Mucosa of rectum (tissue), 2 donors: ENCODE data around the gene EDDM3A.
"Not testable (repeated sequence)": the region's sequence is repeated elsewhere in the genome, so short reads cannot be mapped to it uniquely, and the experiment has no call there.

ENCODE experiments used
- H3K27ac ChIP-seq, 2 donors: one replicate each; pipeline ENCODE4 v1.7.0; 2013; ENCODE audit warnings: inconsistent platforms in 2 of 2, low read depth in 2 of 2, low read length in 2 of 2
- H3K27me3 ChIP-seq, 2 donors: one replicate each; pipeline ENCODE4 v1.7.0; 2013; ENCODE audit warnings: low read length in 2 of 2; ENCODE audit not compliant: control insufficient read depth in 2 of 2, insufficient read depth in 2 of 2
- H3K36me3 ChIP-seq, 2 donors: one replicate each; pipeline ENCODE4 v1.7.0; 2013; ENCODE audit warnings: low read length in 2 of 2; ENCODE audit not compliant: control insufficient read depth in 2 of 2, insufficient read depth in 2 of 2
- H3K4me1 ChIP-seq, 2 donors: one replicate each; pipeline ENCODE4 v1.7.0; 2013; ENCODE audit warnings: low read length in 2 of 2, mild to moderate bottlenecking in 1 of 2; ENCODE audit not compliant: control insufficient read depth in 2 of 2, insufficient read depth in 2 of 2
- H3K4me3 ChIP-seq, 2 donors: one replicate each; pipeline ENCODE4 v1.7.0; 2013; ENCODE audit warnings: low read length in 2 of 2
- H3K9ac ChIP-seq, 2 donors: one replicate each; pipeline ENCODE4 v1.7.0; 2013; ENCODE audit warnings: low read length in 2 of 2, low read depth in 1 of 2, mild to moderate bottlenecking in 1 of 2
- H3K9me3 ChIP-seq, 2 donors: one replicate each; pipeline ENCODE4 v1.7.0; 2013; ENCODE audit warnings: low read length in 2 of 2; ENCODE audit not compliant: control insufficient read depth in 2 of 2
- donor health status: healthy.
- donor health status: Normal muscosa, but diverticular disease.

Gene EDDM3A

GRCh38 chr14:20745571-20746358, at the start of gene EDDM3A:
Gene EDDM3A, plus strand, starts transcription at chr14:20745887. Its CDS starts 1,694 bp downstream, at chr14:20747581.
- H3K27ac ChIP-seq: no peak within 1 kb of the TSS
- H3K4me3 ChIP-seq: no peak within 1 kb of the TSS
- H3K4me1 ChIP-seq: peaks cover 0 to 6% of the 10 kb centered on the region in 2 donors
- H3K9me3 ChIP-seq: no peaks in the 10 kb centered on the region
- H3K27me3 ChIP-seq: no peaks in the 10 kb centered on the region
- no peaks in the 10 kb centered on the region for H3K36me3 ChIP-seq
- H3K9ac ChIP-seq: no peak within 1 kb of the TSS

GRCh38 chr14:20696764-20697163, 48.9 kb upstream of the EDDM3A start:
- peaks cover under 1 to 3% of the 10 kb centered on the region in 2 donors for H3K4me1 ChIP-seq
- no peak overlapping the region for H3K9ac ChIP-seq
- peaks cover 14 to 17% of the 10 kb centered on the region in 2 donors for H3K36me3 ChIP-seq
- no peak overlapping the region for H3K4me3 ChIP-seq
- no peaks in the 10 kb centered on the region for H3K27me3 ChIP-seq
- no peak overlapping the region for H3K27ac ChIP-seq
- no peaks in the 10 kb centered on the region for H3K9me3 ChIP-seq

- no peak overlapping the region for H3K27ac ChIP-seq
- peaks cover 14 to 17% of the 10 kb centered on the region in 2 donors for H3K36me3 ChIP-seq
- no peak overlapping the region for H3K9ac ChIP-seq
- H3K4me1 ChIP-seq: peaks cover 0 to 3% of the 10 kb centered on the region in 2 donors
- no peaks in the 10 kb centered on the region for H3K27me3 ChIP-seq
- no peak overlapping the region for H3K4me3 ChIP-seq
- no peaks in the 10 kb centered on the region for H3K9me3 ChIP-seq
These were observed 48.2 kb upstream of the EDDM3A start for GRCh38 chr14:20697273-20698017.

- H3K4me1 ChIP-seq: peaks cover 0 to 3% of the 10 kb centered on the region in 2 donors
- H3K27ac ChIP-seq: no peak overlapping the region
- no peaks in the 10 kb centered on the region for H3K9me3 ChIP-seq
- no peak overlapping the region for H3K9ac ChIP-seq
- peaks cover 14 to 17% of the 10 kb centered on the region in 2 donors for H3K36me3 ChIP-seq
- H3K27me3 ChIP-seq: no peaks in the 10 kb centered on the region
- H3K4me3 ChIP-seq: no peak overlapping the region
These were observed 47.7 kb upstream of the EDDM3A start for GRCh38 chr14:20698018-20698329.

- Histone ChIP-seq H3K9me3 (no peaks in the 10 kb centered on the region), H3K9ac (no peak overlapping the region), H3K36me3 (peaks cover 6 to 11% of the 10 kb centered on the region in 2 donors), H3K27ac (no peak overlapping the region), H3K27me3 (no peaks in the 10 kb centered on the region), H3K4me1 (peaks cover 0 to 3% of the 10 kb centered on the region in 2 donors), H3K4me3 (no peak overlapping the region)
These were observed 46.8 kb upstream of the EDDM3A start for GRCh38 chr14:20698934-20699333.

- Histone ChIP-seq H3K9ac (no peak overlapping the region), H3K27ac (no peak overlapping the region), H3K27me3 (no peaks in the 10 kb centered on the region), H3K4me1 (peaks cover 0 to 3% of the 10 kb centered on the region in 2 donors), H3K4me3 (no peak overlapping the region), H3K9me3 (no peaks in the 10 kb centered on the region), H3K36me3 (peaks cover 6 to 10% of the 10 kb centered on the region in 2 donors)
These were observed 45.8 kb upstream of the EDDM3A start for GRCh38 chr14:20699931-20700330.

GRCh38 chr14:20700965-20701364, 44.7 kb upstream of the EDDM3A start:
- not testable (repeated sequence) for H3K4me3 ChIP-seq, H3K27ac ChIP-seq, H3K9me3 ChIP-seq, H3K36me3 ChIP-seq, H3K27me3 ChIP-seq, H3K4me1 ChIP-seq, H3K9ac ChIP-seq

GRCh38 chr14:20706657-20707355, 38.9 kb upstream of the EDDM3A start:
- no peaks in the 10 kb centered on the region for H3K27me3 ChIP-seq
- H3K4me3 ChIP-seq: no peak overlapping the region
- no peaks in the 10 kb centered on the region for H3K36me3 ChIP-seq
- no peak overlapping the region for H3K27ac ChIP-seq
- no peaks in the 10 kb centered on the region for H3K4me1 ChIP-seq
- H3K9me3 ChIP-seq: peaks cover 0 to 3% of the 10 kb centered on the region in 2 donors
- no peak overlapping the region for H3K9ac ChIP-seq

- Histone ChIP-seq H3K4me3 (no peak overlapping the region), H3K36me3 (no peaks in the 10 kb centered on the region), H3K9ac (no peak overlapping the region), H3K27me3 (no peaks in the 10 kb centered on the region), H3K9me3 (peaks cover 0 to 3% of the 10 kb centered on the region in 2 donors), H3K27ac (no peak overlapping the region), H3K4me1 (no peaks in the 10 kb centered on the region)
These were observed 38.1 kb upstream of the EDDM3A start for GRCh38 chr14:20707622-20708021.

GRCh38 chr14:20711261-20711660, 34.4 kb upstream of the EDDM3A start:
- Histone ChIP-seq H3K4me3 (no peak overlapping the region), H3K27ac (no peak overlapping the region), H3K27me3 (no peaks in the 10 kb centered on the region), H3K4me1 (no peaks in the 10 kb centered on the region), H3K36me3 (no peaks in the 10 kb centered on the region), H3K9me3 (peaks cover 0 to 3% of the 10 kb centered on the region in 2 donors), H3K9ac (no peak overlapping the region)
